Stimulated activated CD8-positive, alpha-beta memory T cell treated with anti-CD3 and anti-CD28 coated beads, Interleukin-12 subunit alpha, Interleukin-12 subunit beta, amount 100 ng/mL, for 24 hours (primary cell): ENCODE data around the gene CCDC120.

ENCODE experiments used
- DNase-seq: peaks from one replicate; pipeline ENCODE4 v3.0.0-alpha.2; 2020; ENCODE audit errors: extremely low read depth

Gene CCDC120

GRCh38 chrX:49101629-49101984 is 42.8 kb downstream of the CCDC120 start:
- DNase-seq: no peak

- no peak for DNase-seq
Observed at GRCh38 chrX:49102190-49102589, 43.4 kb downstream of the CCDC120 start.

- no peak for DNase-seq
Observed at GRCh38 chrX:49103637-49104036, 44.8 kb downstream of the CCDC120 start.

GRCh38 chrX:49106296-49106695 is 47.5 kb downstream of the CCDC120 start:
- DNase-seq: no peak

GRCh38 chrX:49106930-49107329 is 48.1 kb downstream of the CCDC120 start:
- DNase-seq: no peak

- no peak for DNase-seq
Observed at GRCh38 chrX:49108641-49109040, 49.8 kb downstream of the CCDC120 start.

- DNase-seq: no peak
Observed at GRCh38 chrX:49110417-49110816, 51.6 kb downstream of the CCDC120 start.

- no peak for DNase-seq
Observed at GRCh38 chrX:49111791-49112190, 53.0 kb downstream of the CCDC120 start.

GRCh38 chrX:49116076-49116475 is 57.3 kb downstream of the CCDC120 start:
- no peak for DNase-seq

- DNase-seq: no peak
Observed at GRCh38 chrX:49116716-49117115, 57.9 kb downstream of the CCDC120 start.

- no peak for DNase-seq
Observed at GRCh38 chrX:49117581-49117980, 58.8 kb downstream of the CCDC120 start.
